HCT116 (cell line): ENCODE measurements around the gene PPM1F. TPM values are rescaled to one million over a fixed set of nuclear protein-coding genes. Genes with fewer than 3 reads are reported as not detected.

Experiments used
- ATAC-seq: fragments of 200-7000 bp; cut with Tn5 transposase; 2 replicates; pipeline ENCODE4 v1.9.1; 2020; ENCODE audit warnings: mild to moderate bottlenecking, moderate library complexity
- BruUV-seq: library from RNA; stranded (reverse); fragments of 400-500 nt; replicated peaks from 2 replicates; lab custom pipeline; 2021; lab: Mats Ljungman, UMichigan
- CTCF ChIA-PET: fragments of 300-600 bp; sonication (Branson Sonifier 250); formaldehyde crosslinking; loops from one replicate; lab custom pipeline; 2021; ENCODE audit warnings: antibody characterized with exemption; lab: Charles Lee
- POLR2A ChIA-PET: fragments of 300-600, 350-600 bp; sonication (Branson Sonifier 250); formaldehyde crosslinking; loops from one replicate; lab custom pipeline; 2021; ENCODE audit warnings: antibody characterized with exemption; lab: Charles Lee
- RAD21 ChIA-PET, 2 experiments: fragments of 300-600 bp; sonication (Branson Sonifier 250); formaldehyde crosslinking; loops; one replicate each; lab custom pipeline; 2023; ENCODE audit warnings: low total read pairs in 2 of 2; ENCODE audit not compliant: uncharacterized antibody in 2 of 2, unreplicated experiment in 2 of 2, low non-redundant PET in 1 of 2; lab: Charles Lee
- DNase-seq: peaks from one replicate; pipeline ENCODE4 v3.0.0-alpha.2; 2010; ENCODE audit warnings: low read depth, low spot score
- H2AFZ ChIP-seq: fragments of 200-600 bp; shearing (Covaris generic), sonication (generic); 2 replicates; pipeline ENCODE4 v1.6.1; 2017; ENCODE audit warnings: low read depth, mixed run types, mixed read lengths, antibody characterized with exemption, low read length; ENCODE audit not compliant: poor library complexity, severe bottlenecking
- H3K27ac ChIP-seq: 2 replicates; pipeline ENCODE4 v1.5.1; 2012; ENCODE audit warnings: low read depth, low read length
- H3K27me3 ChIP-seq: fragments of 200-600 bp; sonication (generic); 2 replicates; pipeline ENCODE4 v1.6.1; 2016; ENCODE audit warnings: mixed run types, low read length, mixed read lengths; ENCODE audit not compliant: insufficient read depth
- H3K36me3 ChIP-seq, 2 experiments: fragments of 200-500 bp in 1 of 2; fragments of 200-600 bp in 1 of 2; sonication (Bioruptor generic) in 1 of 2; sonication (generic) in 1 of 2; 2 replicates each; pipeline versions ENCODE4 v1.5.1 to v1.6.1; 2014 to 2016; ENCODE audit warnings: low read length in 2 of 2, inconsistent platforms in 1 of 2, mixed read lengths in 1 of 2, mixed run types in 1 of 2; ENCODE audit not compliant: insufficient read depth in 2 of 2, control insufficient read depth in 1 of 2
- H3K4me1 ChIP-seq, 2 experiments: fragments of 200-600 bp in 1 of 2; sonication (generic) in 1 of 2; 2 replicates each; pipeline versions ENCODE4 v1.5.1 to v1.6.1; 2012 to 2017; ENCODE audit warnings: low read length in 2 of 2, inconsistent platforms in 1 of 2, mild to moderate bottlenecking in 1 of 2, mixed read lengths in 1 of 2, mixed run types in 1 of 2, moderate library complexity in 1 of 2; ENCODE audit not compliant: insufficient read depth in 2 of 2, control insufficient read depth in 1 of 2
- H3K4me2 ChIP-seq: fragments of 200-600 bp; sonication (generic); 2 replicates; pipeline ENCODE4 v1.6.1; 2017; ENCODE audit warnings: mixed run types, low read length, mixed read lengths
- H3K4me3 ChIP-seq, 2 experiments: fragments of 200-600 bp in 1 of 2; sonication (generic) in 1 of 2; replicated peaks in 1 of 2; 2 replicates each; pipeline ENCODE4 v1.5.1; 2011 to 2016; ENCODE audit warnings: low read length in 2 of 2, control low read depth in 1 of 2, low read depth in 1 of 2, mild to moderate bottlenecking in 1 of 2, mixed read lengths in 1 of 2, mixed run types in 1 of 2
- H3K79me2 ChIP-seq: fragments of 200-600 bp; sonication (generic); 2 replicates; pipeline ENCODE4 v1.6.1; 2017; ENCODE audit warnings: mild to moderate bottlenecking, mixed run types, low read length, moderate library complexity, mixed read lengths; ENCODE audit not compliant: insufficient read depth
- H3K9ac ChIP-seq: fragments of 200-600 bp; sonication (generic); 2 replicates; pipeline ENCODE4 v1.6.1; 2016; ENCODE audit warnings: low read length, mixed read lengths
- H3K9me2 ChIP-seq: fragments of 200-600 bp; sonication (generic), shearing (Covaris generic); 2 replicates; pipeline ENCODE4 v1.6.1; 2017; ENCODE audit warnings: mixed run types, mild to moderate bottlenecking, moderate library complexity; ENCODE audit not compliant: insufficient read depth
- H3K9me3 ChIP-seq, 2 experiments: fragments of 200-500 bp in 1 of 2; fragments of 200-600 bp in 1 of 2; sonication (Bioruptor generic) in 1 of 2; sonication (generic) in 1 of 2; 2 replicates each; pipeline ENCODE4 v1.6.1; 2014 to 2017; ENCODE audit warnings: low read length in 2 of 2, mixed read lengths in 2 of 2, inconsistent platforms in 1 of 2, low read depth in 1 of 2, mild to moderate bottlenecking in 1 of 2, mixed run types in 1 of 2, moderate library complexity in 1 of 2; ENCODE audit not compliant: control insufficient read depth in 1 of 2, insufficient read depth in 1 of 2
- H4K20me1 ChIP-seq: fragments of 200-600 bp; sonication (generic), shearing (Covaris generic); 2 replicates; pipeline ENCODE4 v1.6.1; 2017; ENCODE audit warnings: mixed run types, mild to moderate bottlenecking, moderate library complexity; ENCODE audit not compliant: insufficient read depth
- ATF3 ChIP-seq: IDR thresholded peaks from 2 replicates; pipeline ENCODE4 v1.6.1; 2012
- CEBPB ChIP-seq: IDR thresholded peaks from 2 replicates; pipeline ENCODE4 v1.6.1; 2012; ENCODE audit warnings: low read depth
- EZH2phosphoT487 ChIP-seq: fragments of 200-600 bp; IDR thresholded peaks from 2 replicates; pipeline ENCODE4 v1.6.1; 2018; ENCODE audit warnings: antibody characterized with exemption, borderline replicate concordance
- MAX ChIP-seq: IDR thresholded peaks from 2 replicates; pipeline ENCODE4 v1.6.1; 2012
- REST ChIP-seq: IDR thresholded peaks from 2 replicates; pipeline ENCODE4 v1.6.1; 2012; ENCODE audit warnings: low read depth
- SRF ChIP-seq: IDR thresholded peaks from 2 replicates; pipeline ENCODE4 v1.6.1; 2012; ENCODE audit warnings: low read depth
- ZBTB33 ChIP-seq: IDR thresholded peaks from 2 replicates; pipeline ENCODE4 v1.6.1; 2011; ENCODE audit warnings: mild to moderate bottlenecking, low read length, moderate library complexity; ENCODE audit not compliant: insufficient replicate concordance; ENCODE audit errors: extremely low read depth
- ZFX ChIP-seq: fragments of 450-650 bp; IDR thresholded peaks from 2 replicates; pipeline ENCODE4 v1.6.1; 2017
- intact Hi-C: fragments of 100-400 bp; cut with micrococcal nuclease; formaldehyde crosslinking; loops from 2 replicates; pipeline ENCODE4 v1.10.0; 2022
- total RNA-seq: library from RNA; stranded (reverse); gene quantifications from one replicate; pipeline ENCODE4 v1.2.1, GENCODE V29; 2021; ENCODE audit not compliant: unreplicated experiment

The PPM1F gene
- total RNA-seq, 1 experiment from 2014 or later: 27.3 TPM

GRCh38 chr22:21889251-21889990 is 63.2 kb downstream of the PPM1F start:
- no peaks in the 10 kb centered on the region for H3K9me3 ChIP-seq
- H3K4me3 ChIP-seq: no peak overlapping the region
- no peaks in the 10 kb centered on the region for H3K36me3 ChIP-seq
- DNase-seq (no peak), ATAC-seq (no peak)
- no peak for TF ChIP-seq ZBTB33
- no peak for TF ChIP-seq EZH2phosphoT487
- no peak for TF ChIP-seq SRF
- TF ChIP-seq ATF3: no peak
- no peak for TF ChIP-seq ZFX
- TF ChIP-seq MAX: no peak
- no peak for TF ChIP-seq REST
- TF ChIP-seq CEBPB: no peak
- ChIA-PET RAD21 (no interaction called here), CTCF (no interaction called here), POLR2A (no interaction called here)
- no peaks in the 10 kb centered on the region for H3K9me2 ChIP-seq
- intact Hi-C loops: no loop called here
- H3K4me1 ChIP-seq: no peaks in the 10 kb centered on the region
- BruUV-seq: no TSS peak
- H3K27ac ChIP-seq: no peak overlapping the region
- no peaks in the 10 kb centered on the region for H4K20me1 ChIP-seq
- H3K79me2 ChIP-seq: no peaks in the 10 kb centered on the region
- no peak overlapping the region for H3K9ac ChIP-seq
- no peak overlapping the region for H2AFZ ChIP-seq
- no peak overlapping the region for H3K4me2 ChIP-seq
- no peaks in the 10 kb centered on the region for H3K27me3 ChIP-seq
